Naive B cell (primary cell): ENCODE measurements around the gene DNAJB5. TPM values are rescaled to one million over a fixed set of nuclear protein-coding genes. Genes with fewer than 3 reads are reported as not detected.

Source experiments
- ATAC-seq, 2 donors: fragments of 150-1000 bp; cut with Tn5 transposase; 2 replicates each; pipeline ENCODE4 v1.10.0; 2021; ENCODE audit warnings: low read depth in 2 of 2, mild to moderate bottlenecking in 2 of 2, moderate library complexity in 2 of 2
- DNase-seq: peaks from one replicate; pipeline ENCODE4 v3.0.0; 2022
- H3K27ac Mint-ChIP-seq, 6 donors: one replicate each; pipeline ENCODE4 v1.8.0; 2020 to 2022; ENCODE audit warnings: mild to moderate bottlenecking in 6 of 6, mixed read lengths in 6 of 6, moderate library complexity in 5 of 6, inconsistent platforms in 2 of 6
- H3K27me3 Mint-ChIP-seq, 3 donors: one replicate each; pipeline ENCODE4 v1.8.0; 2021 to 2022; ENCODE audit warnings: mixed read lengths in 3 of 3, mild to moderate bottlenecking in 1 of 3
- H3K36me3 Mint-ChIP-seq, 2 donors: one replicate each; pipeline ENCODE4 v1.8.0; 2020 to 2022; ENCODE audit warnings: mixed read lengths in 2 of 2, inconsistent platforms in 1 of 2, mild to moderate bottlenecking in 1 of 2
- H3K4me1 Mint-ChIP-seq, 3 donors: one replicate each; pipeline ENCODE4 v1.8.0; 2020 to 2022; ENCODE audit warnings: mixed read lengths in 3 of 3, inconsistent platforms in 1 of 3, mild to moderate bottlenecking in 1 of 3, moderate library complexity in 1 of 3
- H3K4me3 Mint-ChIP-seq, 8 donors: one replicate each; pipeline ENCODE4 v1.8.0; 2020 to 2022; ENCODE audit warnings: mild to moderate bottlenecking in 8 of 8, mixed read lengths in 8 of 8, moderate library complexity in 8 of 8, inconsistent platforms in 2 of 8
- H3K9me3 Mint-ChIP-seq, 7 donors: one replicate each; pipeline ENCODE4 v1.8.0; 2020 to 2022; ENCODE audit warnings: mixed read lengths in 7 of 7, mild to moderate bottlenecking in 5 of 7, inconsistent platforms in 2 of 7, moderate library complexity in 1 of 7
- polyA plus RNA-seq, 6 donors: library from polyadenylated mRNA; unstranded; fragments of 300-500 nt; fragmentation: Illumina TruSeq; gene quantifications; one replicate each; pipeline ENCODE4 v1.2.3, GENCODE V29; 2021; ENCODE audit warnings: low read depth in 6 of 6

DNAJB5 gene
- polyA plus RNA-seq, 6 donors from 2014 or later: 0.31 to 1.9 (median 1.4) TPM; not detected in 1

GRCh38 chr9:35027860-35028259 lies 38.3 kb downstream of the DNAJB5 start:
- ATAC-seq (no peak), DNase-seq (no peak)
- Mint-ChIP-seq H3K4me3 (no peak overlapping the region), H3K9me3 (no peaks in the 10 kb centered on the region), H3K27ac (peak overlapping the region in 1 of 6 donors; percentile 70), H3K4me1 (peaks cover 8 to 17% (median 13%) of the 10 kb centered on the region in 3 donors), H3K36me3 (peaks cover 0 to 5% of the 10 kb centered on the region in 2 donors), H3K27me3 (no peaks in the 10 kb centered on the region)

DNA sequence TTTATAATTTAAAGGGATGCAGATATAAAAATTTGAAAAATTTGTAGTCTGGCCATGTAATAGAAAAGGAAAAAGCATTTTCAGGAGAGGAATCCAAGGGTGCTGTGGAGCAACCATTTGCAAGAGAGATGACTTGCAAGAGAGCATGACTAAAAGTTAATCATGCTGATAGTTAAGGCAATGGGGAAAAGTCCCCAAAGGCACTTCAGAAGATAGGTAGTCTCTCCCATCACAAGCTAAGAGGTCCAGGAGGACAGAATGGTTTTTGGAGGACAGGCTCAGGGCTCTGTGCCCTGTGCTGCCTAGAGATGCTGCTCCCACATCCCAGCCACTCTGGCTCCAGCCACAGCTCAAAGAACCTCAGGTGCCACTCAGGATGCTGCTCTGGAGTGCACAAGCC lies 38.8 kb downstream of the DNAJB5 start:
- Mint-ChIP-seq H3K9me3 (no peaks in the 10 kb centered on the region), H3K27me3 (no peaks in the 10 kb centered on the region), H3K4me1 (peaks cover 5 to 13% (median 11%) of the 10 kb centered on the region in 3 donors), H3K36me3 (peaks cover 0 to 5% of the 10 kb centered on the region in 2 donors), H3K4me3 (no peak overlapping the region), H3K27ac (no peak overlapping the region)
- no peak for ATAC-seq
- no peak for DNase-seq

- no peaks in the 10 kb centered on the region for H3K27me3 Mint-ChIP-seq
- H3K36me3 Mint-ChIP-seq: peaks cover 0 to 5% of the 10 kb centered on the region in 2 donors
- no peak for DNase-seq
- no peak for ATAC-seq
- H3K4me1 Mint-ChIP-seq: peaks cover 0 to 6% (median 5%) of the 10 kb centered on the region in 3 donors
- H3K9me3 Mint-ChIP-seq: no peaks in the 10 kb centered on the region
- peak overlapping the region in 1 of 6 donors; percentile 44 for H3K27ac Mint-ChIP-seq
- no peak overlapping the region for H3K4me3 Mint-ChIP-seq
These were observed 39.7 kb downstream of the DNAJB5 start for GRCh38 chr9:35029241-35029640.

GRCh38 chr9:35029852-35030251 lies 40.3 kb downstream of the DNAJB5 start:
- H3K4me1 Mint-ChIP-seq: peaks cover 0 to 6% (median 5%) of the 10 kb centered on the region in 3 donors
- no peak overlapping the region for H3K4me3 Mint-ChIP-seq
- no peaks in the 10 kb centered on the region for H3K27me3 Mint-ChIP-seq
- H3K36me3 Mint-ChIP-seq: peaks cover 0 to 5% of the 10 kb centered on the region in 2 donors
- DNase-seq (no peak), ATAC-seq (no peak)
- H3K27ac Mint-ChIP-seq: no peak overlapping the region
- H3K9me3 Mint-ChIP-seq: no peaks in the 10 kb centered on the region

DNA sequence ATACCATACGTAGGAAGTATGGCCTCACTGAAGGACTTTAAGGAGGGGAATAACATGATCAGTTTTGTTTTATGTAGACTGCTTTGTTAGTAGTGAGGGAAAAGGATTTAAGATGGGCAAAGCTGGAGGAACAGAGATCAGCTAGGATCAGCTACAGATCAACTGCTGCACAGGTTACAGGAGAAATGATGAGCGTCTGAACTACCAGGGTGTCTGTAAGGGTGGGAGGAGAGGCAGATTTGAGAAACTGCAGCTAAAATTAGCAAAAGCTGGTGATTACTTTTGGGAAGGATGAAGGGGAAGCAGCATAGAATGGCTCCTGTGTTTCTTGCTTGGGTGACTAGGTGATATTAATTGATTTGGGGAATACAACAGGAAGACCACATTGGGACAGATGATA lies 43.6 kb downstream of the DNAJB5 start:
- peaks cover 0 to 5% of the 10 kb centered on the region in 2 donors for H3K36me3 Mint-ChIP-seq
- H3K27me3 Mint-ChIP-seq: no peaks in the 10 kb centered on the region
- ATAC-seq (no peak), DNase-seq (no peak)
- no peak overlapping the region for H3K27ac Mint-ChIP-seq
- H3K4me1 Mint-ChIP-seq: peaks cover 0 to 9% (median 6%) of the 10 kb centered on the region in 3 donors
- no peaks in the 10 kb centered on the region for H3K9me3 Mint-ChIP-seq
- no peak overlapping the region for H3K4me3 Mint-ChIP-seq

GRCh38 chr9:35035851-35036701 lies 46.5 kb downstream of the DNAJB5 start:
- peaks cover 10 to 11% (median 10%) of the 10 kb centered on the region in 3 donors for H3K4me1 Mint-ChIP-seq
- DNase-seq (no peak), ATAC-seq (peak; percentile 58 to 60)
- H3K36me3 Mint-ChIP-seq: peaks cover 0 to 2% of the 10 kb centered on the region in 2 donors
- peaks cover 0 to 4% (median 0%) of the 10 kb centered on the region in 7 donors for H3K9me3 Mint-ChIP-seq
- no peaks in the 10 kb centered on the region for H3K27me3 Mint-ChIP-seq
- peak overlapping the region; percentile 24 to 86 (median 68) for H3K4me3 Mint-ChIP-seq
- peak overlapping the region in 1 of 6 donors; percentile 52 for H3K27ac Mint-ChIP-seq

DNA sequence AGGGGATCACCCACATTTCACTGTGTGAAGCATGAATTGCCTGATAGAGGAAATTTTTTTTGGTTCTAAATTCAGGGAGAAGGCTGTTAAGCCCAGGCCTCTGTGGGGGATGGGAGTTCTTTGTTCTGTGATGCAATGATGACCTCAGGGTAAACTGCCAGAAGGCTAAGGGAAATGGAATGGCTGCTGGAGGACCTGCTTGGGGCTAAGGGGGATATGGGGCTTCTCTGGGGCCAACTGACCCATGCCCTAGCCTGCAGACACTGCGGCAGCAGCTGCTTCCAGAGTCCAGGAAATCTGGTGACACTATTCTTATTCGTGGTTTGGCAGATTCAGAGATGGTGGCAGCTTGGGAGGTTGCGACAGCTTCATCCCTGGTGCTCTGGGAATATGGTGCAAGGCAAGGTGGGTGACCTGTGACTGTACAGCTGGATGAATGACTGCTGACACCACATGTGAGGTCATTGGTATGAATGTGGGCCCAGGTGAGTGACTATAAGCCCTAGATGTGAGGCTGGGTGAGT lies 52.6 kb downstream of the DNAJB5 start:
- ATAC-seq (no peak), DNase-seq (no peak)
- Mint-ChIP-seq H3K4me3 (peak overlapping the region in 1 of 8 donors; percentile 35), H3K36me3 (peaks cover 5 to 15% of the 10 kb centered on the region in 2 donors), H3K9me3 (peaks cover 0 to 4% (median 0%) of the 10 kb centered on the region in 7 donors), H3K27ac (no peak overlapping the region), H3K27me3 (no peaks in the 10 kb centered on the region), H3K4me1 (peaks cover 2 to 18% (median 6%) of the 10 kb centered on the region in 3 donors)

DNA sequence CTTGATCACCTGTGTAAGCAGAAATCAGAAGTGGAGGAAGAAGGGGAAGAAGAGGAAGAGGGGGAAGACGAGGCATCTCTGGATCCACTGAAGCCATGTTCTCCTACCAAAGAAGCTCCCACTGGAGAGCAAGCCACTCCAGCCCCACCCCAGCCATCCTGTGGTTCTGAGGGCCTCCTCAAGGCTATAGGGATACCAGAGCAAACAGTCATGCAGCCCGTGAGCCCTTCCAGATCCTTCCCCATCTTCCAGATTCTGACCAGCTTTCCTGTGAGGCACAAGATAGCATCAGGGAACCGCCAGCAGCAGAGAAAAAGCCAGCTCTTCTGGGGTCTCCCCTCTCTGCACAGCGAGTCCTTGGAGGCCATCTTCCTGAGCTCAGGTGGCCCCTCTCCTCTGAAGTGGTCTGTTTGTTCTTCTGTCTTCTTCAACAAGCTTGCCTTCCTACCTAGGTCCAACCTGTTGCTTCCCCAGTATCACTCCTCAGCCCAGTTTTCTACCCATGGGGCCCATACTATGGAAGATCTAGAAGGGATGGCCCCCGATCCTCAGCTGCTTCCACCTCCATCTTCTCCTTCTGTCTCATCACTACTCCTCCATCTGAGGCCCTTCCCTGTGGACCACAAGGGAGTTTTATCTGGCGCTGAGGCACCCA lies 53.5 kb downstream of the DNAJB5 start:
- H3K9me3 Mint-ChIP-seq: peaks cover 0 to 4% (median 0%) of the 10 kb centered on the region in 7 donors
- peak overlapping the region in 2 of 6 donors; percentile 86 to 89 for H3K27ac Mint-ChIP-seq
- H3K4me1 Mint-ChIP-seq: peaks cover 2 to 18% (median 6%) of the 10 kb centered on the region in 3 donors
- no peaks in the 10 kb centered on the region for H3K27me3 Mint-ChIP-seq
- peaks cover 5 to 15% of the 10 kb centered on the region in 2 donors for H3K36me3 Mint-ChIP-seq
- ATAC-seq (no peak), DNase-seq (no peak)
- no peak overlapping the region for H3K4me3 Mint-ChIP-seq

- ATAC-seq: no peak
- peaks cover 6 to 24% of the 10 kb centered on the region in 2 donors for H3K36me3 Mint-ChIP-seq
- H3K4me1 Mint-ChIP-seq: peaks cover 2 to 21% (median 6%) of the 10 kb centered on the region in 3 donors
- peak overlapping the region in 1 of 6 donors; percentile 26 for H3K27ac Mint-ChIP-seq
- H3K4me3 Mint-ChIP-seq: peak overlapping the region in 1 of 8 donors; percentile 59
- DNase-seq: no peak
- H3K27me3 Mint-ChIP-seq: no peaks in the 10 kb centered on the region
- H3K9me3 Mint-ChIP-seq: peaks cover 0 to 4% (median 0%) of the 10 kb centered on the region in 7 donors
These were observed 54.5 kb downstream of the DNAJB5 start for GRCh38 chr9:35044071-35044470.

Other genes with a start within 250 kb of the DNAJB5 start
- not detected for gene PHF24, start 31.5 kb upstream of the DNAJB5 start, polyA plus RNA-seq
- gene VCP, start 82.9 kb downstream of the DNAJB5 start, polyA plus RNA-seq: 100 to 1,000 TPM; 111 to 159 (median 135) TPM
- gene FANCG, start 90.2 kb downstream of the DNAJB5 start, polyA plus RNA-seq: 10 to 100 TPM in 3 of 6 donors, 1 to 10 TPM in 3; 1.8 to 12.1 (median 10.5) TPM
- 10 to 100 TPM; 24.8 to 31.4 (median 26.9) TPM for gene PIGO, start 106.8 kb downstream of the DNAJB5 start, polyA plus RNA-seq
- 100 to 1,000 TPM in 3 of 6 donors, 10 to 100 TPM in 3; 82.9 to 215 (median 95.8) TPM for gene STOML2, start 113.4 kb downstream of the DNAJB5 start, polyA plus RNA-seq
- 1 to 10 TPM in 3 of 6 donors, under 1 TPM in 3; 0.10 to 1.6 (median 0.99) TPM for gene ATOSB, start 126.1 kb downstream of the DNAJB5 start, polyA plus RNA-seq
- gene UNC13B, start 172.3 kb downstream of the DNAJB5 start, polyA plus RNA-seq: under 1 TPM in 1 of 6 donors, not detected in 5; 0.12 TPM